Measurements from ENCODE around the gene PAOX.
"Not testable (repeated sequence)": the region's sequence is repeated elsewhere in the genome, so short reads cannot be mapped to it uniquely, and the experiment has no call there.

Gene PAOX

GRCh38 chr10:133385214-133385613 lies 6.2 kb downstream of the PAOX start:
- no peak for DNase-seq (ENCODE audit: low spot score)

- not testable (repeated sequence) for DNase-seq (ENCODE audit: low spot score)
Measured at GRCh38 chr10:133386951-133387350, 7.9 kb downstream of the PAOX start.

GRCh38 chr10:133388236-133388972 lies 9.3 kb downstream of the PAOX start:
- DNase-seq (ENCODE audit: low spot score): peak; percentile 45

GRCh38 chr10:133388973-133389818 lies 10.1 kb downstream of the PAOX start:
- no peak for DNase-seq (ENCODE audit: low spot score)

GRCh38 chr10:133390597-133391248 lies 11.7 kb downstream of the PAOX start:
- DNase-seq (ENCODE audit: low spot score): no peak

- DNase-seq (ENCODE audit: low spot score): no peak
Measured at GRCh38 chr10:133391249-133391635, 12.2 kb downstream of the PAOX start.

- DNase-seq (ENCODE audit: low spot score): no peak
Measured at GRCh38 chr10:133391761-133392518, 12.9 kb downstream of the PAOX start.

GRCh38 chr10:133393401-133394063 lies 14.5 kb downstream of the PAOX start:
- DNase-seq (ENCODE audit: low spot score): no peak

- peak; percentile 89 for DNase-seq (ENCODE audit: low spot score)
Measured at GRCh38 chr10:133394064-133394663, 15.1 kb downstream of the PAOX start, which contains the start of gene MTG1. Gene MTG1 (plus strand): TSS chr10:133394157. CDS start chr10:133394221, 64 bp downstream.

- DNase-seq (ENCODE audit: low spot score): no peak
Measured at GRCh38 chr10:133394801-133395221, 15.7 kb downstream of the PAOX start.

- DNase-seq (ENCODE audit: low spot score): no peak
Measured at GRCh38 chr10:133396035-133396624, 17.1 kb downstream of the PAOX start.

GRCh38 chr10:133397938-133398337 lies 18.9 kb downstream of the PAOX start:
- DNase-seq (ENCODE audit: low spot score): no peak

- no peak for DNase-seq (ENCODE audit: low spot score)
Measured at GRCh38 chr10:133399123-133399601, 20.1 kb downstream of the PAOX start.

- DNase-seq (ENCODE audit: low spot score): no peak
Measured at GRCh38 chr10:133400624-133401424, 21.8 kb downstream of the PAOX start.

- DNase-seq (ENCODE audit: low spot score): no peak
Measured at GRCh38 chr10:133401500-133401899, 22.4 kb downstream of the PAOX start.

GRCh38 chr10:133401981-133402725 lies 23.1 kb downstream of the PAOX start:
- no peak for DNase-seq (ENCODE audit: low spot score)

GRCh38 chr10:133403359-133403758 lies 24.3 kb downstream of the PAOX start:
- DNase-seq (ENCODE audit: low spot score): no peak

GRCh38 chr10:133403784-133404183 lies 24.7 kb downstream of the PAOX start:
- DNase-seq (ENCODE audit: low spot score): no peak

- DNase-seq (ENCODE audit: low spot score): no peak
Measured at GRCh38 chr10:133405272-133405671, 26.2 kb downstream of the PAOX start.
